GM12878 (cell line): ENCODE measurements around the gene PTPRN2.

Experiments
- POLR2A ChIP-seq: IDR thresholded peaks from 2 replicates; pipeline ENCODE4 v1.6.1; 2011; ENCODE audit warnings: low read depth, mild to moderate bottlenecking, low read length
- TF ChIP-seq, protein P1 (sequence below), 3 experiments: IDR thresholded peaks in 2 of 3; conservative IDR thresholded peaks in 1 of 3; 2 replicates each; pipeline ENCODE4 v1.5.1; 2011; ENCODE audit warnings: low read depth in 3 of 3, low read length in 3 of 3, mild to moderate bottlenecking in 3 of 3, control low read depth in 2 of 3, moderate library complexity in 2 of 3, inconsistent platforms in 1 of 3, mixed read lengths in 1 of 3; ENCODE audit not compliant: control insufficient read depth in 2 of 3, insufficient read depth in 1 of 3; ENCODE audit errors: extremely low read depth in 1 of 3

DNA sequence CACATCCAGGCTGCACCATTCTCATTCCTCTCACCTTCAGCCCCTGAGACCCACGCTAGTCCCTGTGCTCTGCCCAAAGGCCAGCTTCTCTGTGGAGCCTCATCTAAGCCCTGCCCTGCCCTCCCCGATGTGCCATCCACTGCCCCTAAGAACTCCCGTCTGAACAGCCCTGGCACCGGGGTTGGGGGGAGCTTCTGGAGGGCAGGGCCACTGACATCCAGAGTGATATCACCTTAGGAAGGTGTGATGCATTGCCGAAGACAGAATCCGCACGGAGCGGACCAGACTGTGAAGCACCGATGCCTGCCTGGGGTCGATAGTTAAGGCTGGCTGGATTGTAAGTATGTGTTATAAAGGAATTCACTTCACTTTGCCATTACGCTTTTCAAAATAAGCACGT, 511.0 kb downstream of the PTPRN2 start:
- TF ChIP-seq POLR2A = no peak
- TF ChIP-seq, protein P1, sequence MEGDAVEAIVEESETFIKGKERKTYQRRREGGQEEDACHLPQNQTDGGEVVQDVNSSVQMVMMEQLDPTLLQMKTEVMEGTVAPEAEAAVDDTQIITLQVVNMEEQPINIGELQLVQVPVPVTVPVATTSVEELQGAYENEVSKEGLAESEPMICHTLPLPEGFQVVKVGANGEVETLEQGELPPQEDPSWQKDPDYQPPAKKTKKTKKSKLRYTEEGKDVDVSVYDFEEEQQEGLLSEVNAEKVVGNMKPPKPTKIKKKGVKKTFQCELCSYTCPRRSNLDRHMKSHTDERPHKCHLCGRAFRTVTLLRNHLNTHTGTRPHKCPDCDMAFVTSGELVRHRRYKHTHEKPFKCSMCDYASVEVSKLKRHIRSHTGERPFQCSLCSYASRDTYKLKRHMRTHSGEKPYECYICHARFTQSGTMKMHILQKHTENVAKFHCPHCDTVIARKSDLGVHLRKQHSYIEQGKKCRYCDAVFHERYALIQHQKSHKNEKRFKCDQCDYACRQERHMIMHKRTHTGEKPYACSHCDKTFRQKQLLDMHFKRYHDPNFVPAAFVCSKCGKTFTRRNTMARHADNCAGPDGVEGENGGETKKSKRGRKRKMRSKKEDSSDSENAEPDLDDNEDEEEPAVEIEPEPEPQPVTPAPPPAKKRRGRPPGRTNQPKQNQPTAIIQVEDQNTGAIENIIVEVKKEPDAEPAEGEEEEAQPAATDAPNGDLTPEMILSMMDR (IDR thresholded peaks at IDR 0.05 in 2 of 3, conservative IDR thresholded peaks at IDR 0.05 in 1 of 3; ENCODE audit: control insufficient read depth in 2 of 3, extremely low read depth in 1 of 3, insufficient read depth in 1 of 3, low read depth in 3 of 3, low read length in 3 of 3) = no peak
